Non-pigmented ciliary epithelial cell (primary cell): ENCODE data around the gene TMEM132C.
"Not testable (repeated sequence)": the region's sequence is repeated elsewhere in the genome, so short reads cannot be mapped to it uniquely, and the experiment has no call there.

Experiments used
- DNase-seq: peaks from one replicate; pipeline ENCODE4 v3.0.0-alpha.2; 2010; ENCODE audit warnings: low read depth

TMEM132C gene

DNA sequence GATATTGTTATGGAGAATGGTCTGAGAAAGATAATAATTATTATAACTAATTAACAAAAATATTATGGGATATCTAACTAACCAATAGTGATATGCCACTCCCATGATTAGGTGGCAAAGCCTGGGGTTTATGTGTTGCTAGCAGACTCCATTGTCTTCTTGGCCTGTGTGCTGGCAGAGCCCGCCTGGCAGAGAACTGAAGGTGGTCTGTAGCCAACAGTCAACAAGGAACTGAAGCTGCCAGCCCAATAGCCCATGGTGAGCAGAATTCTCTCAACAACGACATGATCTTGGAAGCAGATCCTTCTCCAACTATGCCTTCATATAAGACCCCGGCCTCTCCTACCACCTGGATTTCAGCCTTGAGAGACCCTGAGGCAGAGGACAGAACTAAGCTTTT lies 298.0 kb downstream of the TMEM132C start:
- DNase-seq: no peak

DNA sequence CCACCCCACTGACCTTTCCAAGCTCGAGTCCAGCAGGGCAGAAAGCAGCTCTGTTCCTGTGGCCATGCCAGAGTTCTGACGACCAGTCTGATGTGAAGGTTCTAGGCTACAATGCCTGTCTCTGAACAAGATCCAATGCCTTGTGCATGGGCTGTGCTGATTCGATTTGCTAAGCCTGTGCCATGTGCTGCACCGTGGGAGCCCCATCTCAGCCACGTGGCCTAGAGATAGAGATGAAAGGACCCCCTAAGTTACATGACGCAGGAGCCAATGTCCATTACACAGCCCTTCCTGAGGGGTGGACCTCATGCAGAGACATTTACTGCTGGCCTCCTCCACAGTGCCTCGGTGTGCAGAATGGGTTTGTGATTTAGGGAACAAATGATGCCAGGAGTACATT lies 300.8 kb downstream of the TMEM132C start:
- no peak for DNase-seq

DNA sequence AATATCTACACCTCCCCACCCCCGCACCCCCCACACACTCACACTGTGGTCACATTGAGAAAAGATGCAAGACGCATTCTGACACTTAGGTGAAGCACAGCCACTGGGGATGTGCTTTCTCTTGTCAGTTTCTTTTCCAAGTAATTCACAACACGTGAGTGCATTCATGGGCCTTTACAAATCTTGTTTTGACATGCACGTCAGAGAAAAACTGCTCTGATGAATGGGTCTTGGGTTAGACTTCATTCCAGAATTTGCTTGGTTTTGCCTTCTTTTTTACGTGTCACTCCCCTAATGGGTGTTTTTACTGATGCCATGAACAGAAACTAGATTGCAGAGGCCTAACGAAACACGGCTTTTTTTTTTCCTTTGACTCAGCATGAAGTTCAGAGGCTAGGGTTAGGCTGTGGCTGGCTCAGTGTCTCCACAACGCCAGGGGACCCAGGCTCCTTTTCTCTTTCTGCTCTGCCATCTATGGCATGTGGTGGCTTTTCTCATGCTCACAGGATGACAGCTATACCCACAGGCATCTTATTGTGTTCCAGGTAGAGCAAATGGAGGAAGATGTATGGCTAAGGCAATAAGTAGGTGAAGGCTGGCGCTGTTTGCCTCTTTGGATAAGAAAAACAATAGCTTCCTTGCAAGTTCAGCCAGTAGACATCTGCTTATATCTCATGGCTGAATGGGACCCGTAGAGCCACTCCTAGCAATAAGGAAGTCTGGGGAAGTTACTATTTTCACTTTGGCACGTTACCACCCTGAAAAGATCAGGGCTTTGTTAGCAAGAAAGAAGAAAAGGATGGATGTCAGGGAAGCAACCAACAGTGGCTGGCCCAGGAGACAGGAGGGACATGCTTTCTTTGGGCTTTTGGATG lies 303.5 kb downstream of the TMEM132C start:
- no peak for DNase-seq

DNA sequence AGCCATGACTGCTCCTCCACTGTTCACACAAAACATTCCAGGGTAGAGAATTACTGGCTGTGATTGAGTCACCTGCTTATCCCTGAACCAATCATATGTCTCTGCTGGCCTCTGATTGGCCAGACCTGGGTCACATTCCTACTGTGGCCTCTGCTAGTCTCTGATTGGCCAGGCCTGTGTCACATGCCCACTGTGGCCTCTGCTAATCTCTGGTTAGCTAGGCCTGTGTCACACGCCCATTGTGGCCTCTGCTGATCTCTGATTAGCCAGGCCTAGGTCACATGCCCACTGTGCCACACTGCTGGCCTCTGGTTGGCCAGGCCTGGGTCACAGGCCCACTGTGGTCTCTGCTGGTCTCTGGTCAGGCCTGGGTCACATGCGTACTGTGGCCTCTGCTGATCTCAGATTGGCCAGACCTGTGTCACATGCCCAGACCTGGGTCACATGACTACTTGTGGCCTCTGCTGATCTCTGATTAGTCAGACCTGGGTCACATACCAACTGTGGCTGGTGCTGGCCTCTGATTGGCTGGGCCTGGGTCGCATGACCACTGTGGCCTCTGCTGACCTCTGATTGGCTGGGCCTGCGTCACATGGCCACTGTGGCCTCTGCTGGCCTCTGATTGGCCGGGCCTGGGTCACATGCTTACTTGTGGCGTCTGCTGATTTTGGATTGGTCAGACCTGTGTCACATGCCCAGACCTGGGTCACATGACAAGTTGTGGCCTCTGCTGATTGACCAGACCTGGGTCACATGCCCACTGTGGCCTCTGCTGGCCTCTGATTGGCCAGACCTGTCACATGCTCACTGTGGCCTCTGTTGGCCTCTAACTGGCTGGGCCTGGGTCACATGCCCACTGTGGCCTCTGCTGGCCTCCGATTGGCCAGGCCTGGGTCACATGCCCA lies 305.2 kb downstream of the TMEM132C start:
- DNase-seq: no peak

DNA sequence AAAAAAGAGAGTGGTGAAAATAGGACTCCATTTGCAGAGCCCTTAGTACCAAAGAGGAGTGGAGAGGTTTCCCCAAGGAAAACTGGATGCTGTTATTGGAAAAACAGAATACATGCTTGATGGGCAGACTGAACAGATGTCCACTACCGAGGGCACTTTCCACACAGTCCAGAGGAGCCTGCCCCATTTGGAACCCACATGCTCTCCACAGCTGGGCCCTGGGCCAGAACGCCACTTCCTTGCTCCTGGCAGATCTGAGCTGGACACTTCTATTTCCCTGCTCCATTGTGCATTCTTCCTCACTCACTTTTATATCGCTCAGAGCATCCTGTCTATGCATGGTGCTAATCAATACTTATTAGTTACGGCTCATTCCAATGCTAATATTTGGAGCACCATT lies 306.9 kb downstream of the TMEM132C start:
- DNase-seq: no peak

DNA sequence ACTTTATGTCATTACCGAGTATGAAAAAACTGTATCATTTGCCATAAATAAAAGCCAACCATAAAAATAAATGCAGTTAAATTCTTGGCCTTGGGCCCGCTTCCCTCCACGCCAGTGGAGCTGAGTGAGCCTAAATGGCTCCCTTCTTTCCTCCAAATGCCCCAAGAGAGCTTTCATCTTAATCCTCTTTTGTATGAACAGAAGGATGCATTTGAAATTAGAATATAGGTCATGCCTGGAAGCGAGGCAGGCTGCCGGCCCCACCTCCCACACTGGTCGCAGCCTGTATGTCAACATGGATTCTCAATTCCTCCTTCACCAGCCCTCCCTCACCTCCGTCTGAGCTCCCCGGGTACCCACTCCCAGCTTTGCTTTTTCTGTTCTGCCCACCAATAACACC lies 311.1 kb downstream of the TMEM132C start:
- no peak for DNase-seq

DNA sequence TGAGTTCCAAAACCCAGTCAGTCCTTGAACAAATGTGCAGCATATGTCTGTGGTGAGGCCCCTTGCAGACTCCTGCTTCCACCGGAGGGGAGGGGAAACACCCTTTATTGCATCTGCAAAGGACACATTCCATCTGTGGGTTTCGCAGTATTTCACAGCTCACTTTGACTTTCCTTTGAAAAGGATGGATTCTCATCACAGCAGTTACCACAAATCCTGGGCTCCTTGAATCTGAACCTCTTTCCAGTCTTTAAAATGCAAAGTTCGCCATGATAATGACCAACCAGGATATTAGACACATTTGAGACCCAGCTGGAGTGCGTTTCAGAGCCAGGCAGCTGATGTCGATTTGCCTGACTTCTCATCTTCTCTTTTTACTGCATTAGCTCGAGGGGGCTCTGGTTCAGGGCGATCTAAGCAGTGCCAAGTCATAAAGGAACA lies 314.4 kb downstream of the TMEM132C start:
- DNase-seq: no peak

DNA sequence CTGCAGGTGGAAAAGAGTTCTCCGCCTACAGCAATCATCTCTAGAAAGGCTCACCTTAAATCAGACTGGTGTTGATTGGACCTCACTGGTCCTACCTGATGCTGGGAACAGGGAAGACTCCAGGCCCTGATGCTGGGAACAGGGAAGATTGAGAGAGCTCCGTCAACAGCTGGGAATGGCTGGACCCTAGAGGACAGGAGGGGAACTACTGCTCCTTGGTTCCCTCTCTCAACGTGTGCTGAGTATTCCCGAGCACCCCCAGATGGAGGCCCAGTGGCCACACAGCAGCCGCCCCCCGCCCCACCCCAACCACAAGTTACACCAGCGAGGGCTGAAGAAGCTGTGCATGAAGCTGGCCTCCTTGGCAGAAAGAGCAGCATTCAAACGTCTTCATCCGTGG lies 316.5 kb downstream of the TMEM132C start:
- DNase-seq: no peak

DNA sequence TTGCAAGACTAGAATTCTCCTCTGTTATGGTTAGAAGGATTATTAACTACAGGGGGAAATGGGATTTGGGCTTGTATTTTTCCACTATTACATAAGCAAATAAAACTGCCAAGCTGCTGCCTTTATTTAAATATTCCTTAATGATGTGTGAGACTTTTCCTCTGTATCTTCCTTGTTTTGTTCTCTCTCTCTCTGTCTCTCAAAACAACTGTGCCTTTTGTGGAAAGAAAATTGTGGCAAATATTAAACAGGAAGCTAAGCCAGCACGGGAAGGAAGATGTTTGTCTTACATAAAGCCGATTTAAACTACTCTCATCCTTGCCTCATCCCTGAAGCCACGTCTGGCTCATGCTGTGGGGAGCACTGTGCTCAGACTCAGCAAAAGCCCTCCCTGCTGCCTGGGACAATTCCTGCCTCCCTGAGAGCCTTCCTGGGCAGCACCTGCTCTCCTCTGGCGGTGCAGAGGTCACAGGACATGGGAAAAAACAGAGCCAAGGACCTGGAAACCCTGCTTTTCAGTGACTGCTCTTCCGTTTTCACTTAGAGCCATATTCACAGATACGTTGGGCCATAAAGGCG lies 319.6 kb downstream of the TMEM132C start:
- no peak for DNase-seq

DNA sequence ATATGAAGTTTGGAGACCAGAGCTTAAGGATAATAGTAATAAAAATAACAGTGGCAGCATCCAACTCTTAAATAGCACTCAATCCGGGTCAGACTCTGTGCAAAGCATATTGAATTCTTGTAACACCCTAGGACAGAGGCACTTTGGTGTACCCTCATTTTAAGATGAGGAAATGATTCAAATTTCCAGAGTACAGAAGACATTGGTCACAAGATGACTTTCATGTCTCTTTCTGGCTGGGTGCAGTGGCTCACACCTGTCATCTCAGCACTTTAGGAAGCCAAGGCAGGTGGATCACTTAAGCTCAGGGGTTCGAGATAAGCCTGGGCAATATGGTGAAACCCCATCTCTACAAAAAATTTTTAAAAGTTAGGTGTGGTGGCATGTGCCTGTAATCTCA lies 320.9 kb downstream of the TMEM132C start:
- DNase-seq: no peak

DNA sequence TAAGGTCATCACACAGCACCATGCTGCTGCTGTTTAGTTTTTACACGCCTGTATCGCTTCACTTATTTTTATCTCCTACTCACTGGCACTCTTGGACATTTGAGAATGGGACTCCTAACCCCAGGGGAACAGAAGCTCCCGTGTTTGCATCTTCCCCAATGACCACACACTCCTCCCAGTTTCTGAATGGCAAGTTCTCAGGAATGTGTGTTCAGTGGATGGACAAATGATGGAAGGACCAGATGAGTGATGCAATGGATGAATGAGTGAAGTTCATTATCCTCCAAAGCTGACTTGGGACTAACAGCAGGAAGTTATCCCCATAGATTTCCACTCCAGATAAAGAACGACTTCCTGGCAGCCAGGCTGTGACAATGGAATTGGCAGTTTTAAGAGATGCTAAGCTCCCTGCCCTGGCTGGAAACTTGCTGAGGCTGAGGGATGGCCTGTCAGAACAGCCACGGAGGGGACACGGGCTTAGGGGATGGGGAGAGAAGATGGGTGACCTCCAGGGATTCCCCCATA lies 325.3 kb downstream of the TMEM132C start:
- no peak for DNase-seq

DNA sequence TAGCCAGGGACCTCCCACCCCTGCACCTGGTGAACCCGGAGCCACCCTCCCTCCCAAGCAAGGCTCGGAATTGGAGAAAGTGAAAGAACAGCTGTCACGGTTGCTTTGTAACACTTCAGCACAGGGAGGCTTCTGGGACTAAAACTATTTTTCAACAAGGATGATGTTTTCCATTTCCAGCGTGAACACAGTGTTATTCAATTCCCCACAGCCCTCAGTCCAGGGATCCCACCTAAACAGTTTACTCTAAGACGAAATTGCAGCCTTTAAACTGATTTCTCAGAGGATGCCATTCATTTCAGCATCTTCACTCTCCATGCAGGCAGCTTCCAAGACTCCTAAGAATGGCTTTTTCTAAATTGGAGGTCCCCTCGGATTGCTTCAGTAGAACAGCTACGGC lies 327.6 kb downstream of the TMEM132C start:
- no peak for DNase-seq

DNA sequence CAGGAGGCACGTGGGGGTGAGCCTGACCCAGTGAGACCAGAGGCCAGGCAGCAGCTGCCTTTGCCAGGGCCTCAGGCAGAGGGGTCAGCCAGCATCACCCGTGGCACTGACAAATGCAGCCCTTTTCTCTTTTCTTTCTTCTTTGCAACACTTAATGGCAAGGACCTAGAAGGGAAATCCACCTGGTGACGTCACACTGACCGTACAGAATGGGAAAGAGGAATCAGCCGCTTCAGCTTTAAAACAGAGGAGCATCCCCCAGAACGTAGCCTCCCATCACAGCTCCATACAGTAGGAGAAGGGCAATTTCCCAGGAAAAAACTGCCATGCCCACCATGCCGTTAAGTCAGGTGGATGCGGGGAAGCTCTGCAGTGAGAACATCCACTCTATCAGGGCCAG lies 328.6 kb downstream of the TMEM132C start:
- no peak for DNase-seq

DNA sequence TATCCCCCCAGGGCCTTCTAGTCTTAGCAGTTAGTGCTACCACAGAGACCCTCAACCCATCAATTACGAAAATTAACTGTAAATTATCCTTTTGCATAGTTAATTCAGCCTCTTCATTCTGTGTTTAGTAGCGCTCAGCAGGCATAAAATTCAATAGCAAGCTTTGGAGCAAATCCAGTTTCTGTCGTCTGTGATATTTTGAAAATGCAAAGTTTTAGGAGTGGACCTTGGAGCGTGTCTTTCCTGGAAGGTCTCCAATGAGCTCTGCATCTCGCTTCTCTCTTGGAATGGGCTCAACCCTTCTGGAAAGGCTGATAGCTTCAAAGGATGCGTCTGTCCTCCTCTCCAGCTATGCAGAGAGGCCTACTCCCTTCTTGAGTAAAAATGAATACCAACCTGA lies 333.9 kb downstream of the TMEM132C start:
- no peak for DNase-seq

DNA sequence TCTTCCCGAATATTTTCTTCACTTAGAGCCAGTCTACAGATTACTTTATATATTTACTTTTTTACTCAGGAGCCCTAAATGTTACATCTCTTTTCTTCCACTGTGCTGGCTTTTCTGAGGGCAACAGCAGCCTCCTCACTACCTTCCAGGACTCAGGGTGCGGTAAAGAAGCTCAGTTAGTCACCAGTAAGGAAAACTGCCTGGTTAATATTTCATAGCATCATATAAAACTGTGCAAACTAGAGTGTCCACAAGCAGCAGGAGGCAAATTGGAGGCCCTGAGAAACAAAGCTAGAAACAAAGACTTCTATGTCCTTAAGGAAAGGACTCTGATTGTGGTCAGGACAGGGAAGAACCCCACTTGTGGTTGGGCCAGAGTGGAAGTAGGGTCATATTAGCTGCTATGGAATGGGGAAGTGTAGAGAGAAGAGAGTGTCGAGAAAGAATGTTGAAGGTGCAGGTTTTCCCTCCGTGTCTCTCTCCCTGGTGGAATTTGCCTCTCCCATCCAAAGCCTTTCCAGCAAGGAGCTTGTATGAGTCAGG lies 336.7 kb downstream of the TMEM132C start:
- DNase-seq: no peak

DNA sequence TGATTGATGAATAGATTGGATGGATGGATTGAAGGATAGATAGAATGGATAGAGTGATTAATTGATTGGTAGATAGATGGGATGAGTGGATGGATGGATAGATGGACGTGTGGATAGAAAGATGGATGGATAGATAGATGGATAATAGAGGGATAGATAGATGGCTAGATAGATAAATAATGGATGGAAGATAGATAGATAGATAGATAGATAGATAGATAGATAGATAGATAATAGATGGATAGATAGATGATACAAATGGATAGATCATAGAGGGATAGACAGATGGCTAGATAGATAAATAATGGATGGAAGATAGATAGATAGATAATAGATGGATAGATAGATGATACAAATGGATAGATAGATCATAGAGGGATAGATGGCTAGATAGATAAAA lies 337.2 kb downstream of the TMEM132C start:
- DNase-seq: not testable (repeated sequence)

DNA sequence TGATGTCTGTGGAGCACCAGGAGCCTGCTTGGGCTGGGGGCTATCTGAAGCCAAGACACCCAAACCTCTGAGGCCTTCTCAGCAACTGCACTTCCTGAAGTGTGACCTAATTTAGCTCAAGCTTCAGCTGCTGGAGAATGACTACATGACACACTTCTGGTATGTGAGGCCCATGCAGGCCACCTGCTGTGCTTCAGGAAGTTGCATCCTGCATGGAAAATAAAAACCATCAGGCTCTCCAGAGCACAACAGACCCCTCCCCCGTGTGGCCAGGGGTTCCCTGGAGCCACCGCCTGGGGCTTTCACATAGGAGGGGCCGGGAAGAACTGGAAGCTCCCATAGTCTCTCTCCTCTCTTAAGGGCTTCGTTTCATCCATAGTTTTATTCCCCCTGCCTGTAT lies 339.1 kb downstream of the TMEM132C start:
- no peak for DNase-seq

DNA sequence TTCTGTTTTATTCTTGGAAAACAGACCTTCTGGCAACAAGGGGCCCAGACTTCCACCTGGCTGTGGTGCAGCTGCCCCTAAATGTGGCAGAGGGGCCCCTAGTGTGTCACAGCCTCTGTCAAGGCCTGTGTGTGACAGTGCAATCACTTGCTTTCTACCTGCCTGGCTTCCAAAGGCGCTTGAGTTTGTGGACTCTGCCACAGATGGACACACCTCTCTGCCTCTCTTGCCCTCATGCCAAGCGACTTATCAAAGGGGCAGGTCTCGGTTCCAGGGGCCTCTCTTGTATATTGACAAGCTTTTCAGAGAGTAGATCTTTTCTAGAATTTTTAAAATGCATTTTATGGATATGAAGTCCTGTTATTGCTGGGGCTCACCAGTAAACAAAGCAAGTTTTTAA lies 339.6 kb downstream of the TMEM132C start:
- no peak for DNase-seq

DNA sequence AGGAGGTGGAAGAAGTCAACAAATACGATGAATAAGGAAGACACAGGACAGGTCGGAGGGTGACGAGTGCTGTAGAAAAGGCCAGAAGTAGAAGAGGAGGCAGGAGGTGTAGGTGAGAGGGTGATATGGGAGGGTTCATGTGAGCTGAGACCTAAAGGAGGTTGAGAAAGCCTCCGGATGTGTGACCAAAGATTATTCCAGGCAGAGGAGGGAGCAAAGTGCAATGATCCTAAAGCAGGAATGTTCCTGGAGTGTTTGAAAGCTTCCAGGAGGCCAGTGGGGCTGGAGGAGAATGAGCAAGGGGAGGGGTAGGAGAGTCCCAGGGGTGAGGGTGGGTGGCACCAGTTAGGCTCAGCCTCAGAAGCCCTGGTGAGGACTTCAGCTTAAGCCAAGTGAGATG lies 340.0 kb downstream of the TMEM132C start:
- no peak for DNase-seq

DNA sequence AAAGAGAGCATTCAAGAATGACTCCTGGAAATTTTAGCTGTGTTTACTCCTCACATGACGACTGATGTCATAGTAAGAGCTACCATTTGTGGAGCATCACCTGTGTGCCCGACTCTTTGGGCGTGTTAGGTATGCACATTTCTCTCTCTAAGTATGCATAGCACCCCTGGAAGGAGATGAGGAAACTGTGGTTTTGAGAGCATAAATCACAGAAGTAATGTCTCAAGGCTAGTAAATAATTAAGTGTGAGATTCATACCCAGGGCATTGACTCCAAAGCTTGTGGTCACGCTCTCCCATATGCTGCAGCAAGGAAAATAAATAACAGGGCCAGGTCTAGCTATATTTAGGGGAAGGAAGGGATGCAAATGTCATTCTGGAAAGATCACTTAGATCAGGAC lies 340.7 kb downstream of the TMEM132C start:
- no peak for DNase-seq

DNA sequence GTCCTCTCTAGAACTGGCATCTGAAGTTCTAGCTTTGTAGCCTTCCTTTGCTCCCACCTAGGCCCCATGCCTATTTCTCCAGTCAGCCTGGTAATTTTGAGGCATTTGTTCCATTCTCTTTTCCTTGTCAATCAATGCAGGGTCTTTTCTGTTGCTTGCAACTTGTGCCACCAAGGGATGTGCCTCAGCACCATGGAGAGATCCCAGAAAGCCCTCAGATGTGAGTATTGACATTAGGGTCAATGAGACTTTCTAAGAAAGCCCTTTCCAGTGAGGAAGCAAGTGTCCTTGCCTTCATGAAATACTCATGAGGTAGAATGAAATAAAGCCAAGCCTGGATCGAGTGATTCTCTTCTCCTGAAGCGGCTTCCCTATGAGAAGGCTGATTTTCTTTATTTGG lies 342.9 kb downstream of the TMEM132C start:
- DNase-seq: no peak

DNA sequence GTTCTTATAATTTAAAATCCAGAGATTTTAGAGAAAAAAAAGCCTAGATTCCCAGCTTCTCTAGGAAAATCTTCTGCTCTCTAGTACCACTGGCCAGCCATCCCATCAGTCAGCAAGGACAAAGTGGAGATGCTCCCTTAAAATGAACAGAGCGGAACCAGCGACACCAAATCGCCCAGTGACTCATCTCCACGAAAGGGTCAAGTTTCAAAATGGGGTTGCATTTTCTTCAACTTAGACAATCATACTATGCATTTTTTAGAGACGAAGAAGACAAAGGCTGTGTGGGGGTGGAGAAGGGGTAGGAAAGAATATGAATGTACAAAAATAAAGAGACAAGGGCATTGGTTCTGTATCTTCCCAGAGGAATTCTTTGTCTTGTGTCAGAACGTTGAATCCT lies 344.8 kb downstream of the TMEM132C start:
- DNase-seq: no peak
